Panc1 (cell line): Measurements from ENCODE around the gene PPM1M. TPM values are rescaled to one million over a fixed set of nuclear protein-coding genes. Genes with fewer than 3 reads are reported as not detected.
A peak's percentile ranks its signal among the peaks of the same experiment; 100 is the strongest.

Experiments
- ATAC-seq: fragments of 200-7000 bp; cut with Tn5 transposase; 2 replicates; pipeline ENCODE4 v1.9.1; 2020; ENCODE audit warnings: mild to moderate bottlenecking, moderate library complexity
- BruUV-seq: library from RNA; stranded (reverse); fragments of 400-500 nt; replicated peaks from 2 replicates; lab custom pipeline; 2021; lab: Mats Ljungman, UMichigan
- CTCF ChIA-PET: fragments of 300-600 bp; sonication (Branson Sonifier 250); formaldehyde crosslinking; loops from one replicate; lab custom pipeline; 2022; ENCODE audit warnings: antibody characterized with exemption; lab: Charles Lee
- POLR2A ChIA-PET: fragments of 300-600 bp; sonication (Branson Sonifier 250); formaldehyde crosslinking; loops from one replicate; lab custom pipeline; 2022; ENCODE audit warnings: antibody characterized with exemption; lab: Charles Lee
- DNase-seq: peaks from one replicate; pipeline ENCODE4 v3.0.0-alpha.2; 2010; ENCODE audit warnings: low read depth, low spot score
- H3K27ac ChIP-seq: 2 replicates; pipeline ENCODE4 v1.5.1; 2011; ENCODE audit warnings: mild to moderate bottlenecking, low read length, inconsistent platforms
- H3K27me3 ChIP-seq: fragments of 200-500 bp; sonication (Bioruptor generic); 2 replicates; pipeline ENCODE4 v1.6.0; 2014; ENCODE audit warnings: low read length, inconsistent platforms; ENCODE audit not compliant: control insufficient read depth, insufficient read depth
- H3K36me3 ChIP-seq: fragments of 200-500 bp; sonication (Bioruptor generic); 2 replicates; pipeline ENCODE4 v1.5.1; 2014; ENCODE audit warnings: inconsistent platforms, mild to moderate bottlenecking, low read length, moderate library complexity; ENCODE audit not compliant: control insufficient read depth, insufficient read depth
- H3K4me1 ChIP-seq: 2 replicates; pipeline ENCODE4 v1.5.1; 2011; ENCODE audit warnings: inconsistent platforms, mild to moderate bottlenecking, low read length, moderate library complexity; ENCODE audit not compliant: control insufficient read depth, insufficient read depth
- H3K4me3 ChIP-seq, 2 experiments: 2 replicates each; pipeline ENCODE4 v1.5.1; 2011 to 2012; ENCODE audit warnings: low read depth in 2 of 2, low read length in 2 of 2, mild to moderate bottlenecking in 2 of 2, inconsistent platforms in 1 of 2, moderate library complexity in 1 of 2
- H3K9me3 ChIP-seq: fragments of 200-500 bp; sonication (Bioruptor generic); 2 replicates; pipeline ENCODE4 v1.5.1; 2014; ENCODE audit warnings: low read depth, mild to moderate bottlenecking, inconsistent platforms, low read length, moderate library complexity; ENCODE audit not compliant: control insufficient read depth, insufficient read depth
- POLR2AphosphoS5 ChIP-seq: IDR thresholded peaks from 2 replicates; pipeline ENCODE4 v1.6.1; 2012; ENCODE audit warnings: mild to moderate bottlenecking, low read depth, low read length, moderate library complexity
- SIN3A ChIP-seq: IDR thresholded peaks from 2 replicates; pipeline ENCODE4 v1.6.1; 2012; ENCODE audit warnings: low read depth, mild to moderate bottlenecking, low read length, moderate library complexity, borderline replicate concordance; ENCODE audit not compliant: insufficient read depth
- TCF7L2 ChIP-seq: IDR thresholded peaks from 2 replicates; pipeline ENCODE4 v1.6.1; 2011; ENCODE audit warnings: mild to moderate bottlenecking, low read depth, low read length, inconsistent platforms
- in situ Hi-C: cut with HindIII; loops from 2 replicates; pipeline ENCODE4 v1.10.0; 2016; ENCODE audit warnings: low sequenced_read_pairs, low pct_unique_long_range_greater_than_20kb
- intact Hi-C: fragments of 100-400 bp; cut with micrococcal nuclease; formaldehyde crosslinking; loops from one replicate; pipeline ENCODE4 v1.10.0; 2022; ENCODE audit not compliant: unreplicated experiment
- total RNA-seq: library from RNA; stranded (reverse); gene quantifications from one replicate; pipeline ENCODE4 v1.2.1, GENCODE V29; 2021; ENCODE audit not compliant: unreplicated experiment
- TF ChIP-seq, protein P1 (sequence below): fragments of 450-650 bp; IDR thresholded peaks from 2 replicates; pipeline ENCODE4 v1.5.1; 2017; ENCODE audit warnings: mild to moderate bottlenecking
- TF ChIP-seq, protein P2 (sequence below), 2 experiments: IDR thresholded peaks; 2 replicates each; pipeline ENCODE4 v1.6.1; 2011 to 2012; ENCODE audit warnings: low read depth in 2 of 2, control low read depth in 1 of 2, low read length in 1 of 2, mild to moderate bottlenecking in 1 of 2, moderate library complexity in 1 of 2; ENCODE audit not compliant: insufficient read depth in 1 of 2

PPM1M gene
- total RNA-seq, 1 experiment from 2014 or later = 9.7 TPM

GRCh38 chr3:52278510-52279069 is 33.0 kb downstream of the PPM1M start, which contains the start of gene WDR82:
Gene WDR82, minus strand, starts transcription at chr3:52278649. Its CDS starts 288 bp downstream, at chr3:52278361.
- no TSS peak for BruUV-seq
- Histone ChIP-seq H3K27ac (peak within 1 kb of the TSS; percentile 87), H3K4me3 (peak within 1 kb of the TSS; percentile 82 to 90), H3K36me3 (peaks cover 4% of the 10 kb centered on the region; the same call in 1 of the 2 replicates), H3K4me1 (peaks cover 30% of the 10 kb centered on the region), H3K9me3 (no peaks in the 10 kb centered on the region), H3K27me3 (no peaks in the 10 kb centered on the region)
- ATAC-seq (peak; percentile 95), DNase-seq (no peak)
- ChIA-PET POLR2A (interaction anchor here (0.6 to 0.7 kb wide), 6 partner anchors 15 to 120 kb away, joined by 3 to 8 read pairs (median 4); no protein-coding TSS in a partner anchor), CTCF (interaction anchor here (0.7 kb wide), 1 partner anchor 22 kb away, joined by 3 read pairs; no protein-coding TSS in a partner anchor)
- intact Hi-C loops = no loop called here
- in situ Hi-C loops = no loop called here
- TF ChIP-seq, protein P1, sequence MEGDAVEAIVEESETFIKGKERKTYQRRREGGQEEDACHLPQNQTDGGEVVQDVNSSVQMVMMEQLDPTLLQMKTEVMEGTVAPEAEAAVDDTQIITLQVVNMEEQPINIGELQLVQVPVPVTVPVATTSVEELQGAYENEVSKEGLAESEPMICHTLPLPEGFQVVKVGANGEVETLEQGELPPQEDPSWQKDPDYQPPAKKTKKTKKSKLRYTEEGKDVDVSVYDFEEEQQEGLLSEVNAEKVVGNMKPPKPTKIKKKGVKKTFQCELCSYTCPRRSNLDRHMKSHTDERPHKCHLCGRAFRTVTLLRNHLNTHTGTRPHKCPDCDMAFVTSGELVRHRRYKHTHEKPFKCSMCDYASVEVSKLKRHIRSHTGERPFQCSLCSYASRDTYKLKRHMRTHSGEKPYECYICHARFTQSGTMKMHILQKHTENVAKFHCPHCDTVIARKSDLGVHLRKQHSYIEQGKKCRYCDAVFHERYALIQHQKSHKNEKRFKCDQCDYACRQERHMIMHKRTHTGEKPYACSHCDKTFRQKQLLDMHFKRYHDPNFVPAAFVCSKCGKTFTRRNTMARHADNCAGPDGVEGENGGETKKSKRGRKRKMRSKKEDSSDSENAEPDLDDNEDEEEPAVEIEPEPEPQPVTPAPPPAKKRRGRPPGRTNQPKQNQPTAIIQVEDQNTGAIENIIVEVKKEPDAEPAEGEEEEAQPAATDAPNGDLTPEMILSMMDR = peak; percentile 32; the same call in 1 of the 2 replicates
- TF ChIP-seq, protein P2, sequence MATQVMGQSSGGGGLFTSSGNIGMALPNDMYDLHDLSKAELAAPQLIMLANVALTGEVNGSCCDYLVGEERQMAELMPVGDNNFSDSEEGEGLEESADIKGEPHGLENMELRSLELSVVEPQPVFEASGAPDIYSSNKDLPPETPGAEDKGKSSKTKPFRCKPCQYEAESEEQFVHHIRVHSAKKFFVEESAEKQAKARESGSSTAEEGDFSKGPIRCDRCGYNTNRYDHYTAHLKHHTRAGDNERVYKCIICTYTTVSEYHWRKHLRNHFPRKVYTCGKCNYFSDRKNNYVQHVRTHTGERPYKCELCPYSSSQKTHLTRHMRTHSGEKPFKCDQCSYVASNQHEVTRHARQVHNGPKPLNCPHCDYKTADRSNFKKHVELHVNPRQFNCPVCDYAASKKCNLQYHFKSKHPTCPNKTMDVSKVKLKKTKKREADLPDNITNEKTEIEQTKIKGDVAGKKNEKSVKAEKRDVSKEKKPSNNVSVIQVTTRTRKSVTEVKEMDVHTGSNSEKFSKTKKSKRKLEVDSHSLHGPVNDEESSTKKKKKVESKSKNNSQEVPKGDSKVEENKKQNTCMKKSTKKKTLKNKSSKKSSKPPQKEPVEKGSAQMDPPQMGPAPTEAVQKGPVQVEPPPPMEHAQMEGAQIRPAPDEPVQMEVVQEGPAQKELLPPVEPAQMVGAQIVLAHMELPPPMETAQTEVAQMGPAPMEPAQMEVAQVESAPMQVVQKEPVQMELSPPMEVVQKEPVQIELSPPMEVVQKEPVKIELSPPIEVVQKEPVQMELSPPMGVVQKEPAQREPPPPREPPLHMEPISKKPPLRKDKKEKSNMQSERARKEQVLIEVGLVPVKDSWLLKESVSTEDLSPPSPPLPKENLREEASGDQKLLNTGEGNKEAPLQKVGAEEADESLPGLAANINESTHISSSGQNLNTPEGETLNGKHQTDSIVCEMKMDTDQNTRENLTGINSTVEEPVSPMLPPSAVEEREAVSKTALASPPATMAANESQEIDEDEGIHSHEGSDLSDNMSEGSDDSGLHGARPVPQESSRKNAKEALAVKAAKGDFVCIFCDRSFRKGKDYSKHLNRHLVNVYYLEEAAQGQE (IDR thresholded peaks at IDR 0.05; ENCODE audit: insufficient read depth in 1 of 2, low read depth in 2 of 2, low read length in 1 of 2) = no peak
- TF ChIP-seq POLR2AphosphoS5 (peak; percentile 86), SIN3A (no peak; the same call in 1 of the 2 replicates), TCF7L2 (no peak)

DNA sequence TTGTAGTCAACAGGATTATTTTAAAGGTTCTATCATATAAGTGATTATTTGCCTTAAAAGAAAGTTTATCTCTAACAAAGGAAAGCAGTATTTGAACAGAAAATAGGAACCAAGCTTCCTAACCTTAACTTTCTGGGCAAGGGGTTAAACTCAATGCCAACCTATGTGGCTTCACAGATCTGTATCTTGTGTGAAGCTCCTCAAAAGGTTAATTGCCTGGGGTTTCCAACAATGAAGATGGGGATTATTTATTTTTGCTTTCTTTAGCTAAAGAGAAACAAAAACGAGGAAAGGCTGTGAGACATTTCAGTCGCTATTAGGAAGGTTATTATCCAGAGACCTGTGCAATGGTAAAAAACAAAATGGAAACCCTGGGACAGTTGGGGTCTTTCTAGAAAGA is 34.0 kb downstream of the PPM1M start:
- intact Hi-C loops (no loop called here), in situ Hi-C loops (no loop called here)
- no TSS peak for BruUV-seq
- no peaks in the 10 kb centered on the region for H3K27me3 ChIP-seq
- peaks cover 27% of the 10 kb centered on the region for H3K4me1 ChIP-seq
- H3K27ac ChIP-seq = peak overlapping the region; percentile 87
- no peak for DNase-seq
- POLR2A ChIA-PET = interaction anchor here (0.6 to 0.7 kb wide), 2 partner anchors 16 to 99 kb away, joined by 5 to 8 read pairs; no protein-coding TSS in a partner anchor
- CTCF ChIA-PET = no interaction called here
- peaks cover 4% of the 10 kb centered on the region; the same call in 1 of the 2 replicates for H3K36me3 ChIP-seq
- ATAC-seq = no peak
- no peaks in the 10 kb centered on the region for H3K9me3 ChIP-seq
- H3K4me3 ChIP-seq = peak overlapping the region; percentile 82 to 90
- no peak for TF ChIP-seq SIN3A
- TF ChIP-seq, protein P2 (IDR thresholded peaks at IDR 0.05; ENCODE audit: insufficient read depth in 1 of 2, low read depth in 2 of 2, low read length in 1 of 2) = no peak
- TF ChIP-seq POLR2AphosphoS5 = no peak
- no peak for TF ChIP-seq TCF7L2
- TF ChIP-seq, protein P1 = no peak
